Kidney epithelial cell (primary cell): ENCODE measurements around the gene EIF5A2. TPM values are rescaled to one million over a fixed set of nuclear protein-coding genes. Genes with fewer than 3 reads are reported as not detected.

ENCODE experiments used
- DNase-seq: peaks from one replicate; pipeline ENCODE4 v3.0.0-alpha.2; 2010; ENCODE audit warnings: low read depth
- H3K27me3 ChIP-seq: 2 replicates; pipeline ENCODE4 v1.6.0; 2011; ENCODE audit warnings: low read length; ENCODE audit not compliant: control insufficient read depth, insufficient read depth
- H3K36me3 ChIP-seq: 2 replicates; pipeline ENCODE4 v1.5.1; 2011; ENCODE audit warnings: low read length; ENCODE audit not compliant: control insufficient read depth, insufficient read depth
- H3K4me3 ChIP-seq: 2 replicates; pipeline ENCODE4 v1.5.1; 2011; ENCODE audit warnings: low read depth, mild to moderate bottlenecking, control low read depth, low read length
- total RNA-seq: library from RNA; depleted of rRNA; stranded (reverse); fragments of >200 nt; gene quantifications from 2 replicates; pipeline ENCODE4 v1.2.3, GENCODE V29; 2015
- TF ChIP-seq, protein P1 (sequence below): IDR thresholded peaks from 2 replicates; pipeline ENCODE4 v1.5.1; 2011; ENCODE audit warnings: mild to moderate bottlenecking, moderate library complexity, low read length, control low read depth, inconsistent platforms; ENCODE audit not compliant: insufficient read depth, poor library complexity, severe bottlenecking

EIF5A2 gene
- total RNA-seq, 1 donor from 2014 or later = 4.1 TPM

- H3K4me3 ChIP-seq = no peak overlapping the region
- no peaks in the 10 kb centered on the region for H3K36me3 ChIP-seq
- TF ChIP-seq, protein P1, sequence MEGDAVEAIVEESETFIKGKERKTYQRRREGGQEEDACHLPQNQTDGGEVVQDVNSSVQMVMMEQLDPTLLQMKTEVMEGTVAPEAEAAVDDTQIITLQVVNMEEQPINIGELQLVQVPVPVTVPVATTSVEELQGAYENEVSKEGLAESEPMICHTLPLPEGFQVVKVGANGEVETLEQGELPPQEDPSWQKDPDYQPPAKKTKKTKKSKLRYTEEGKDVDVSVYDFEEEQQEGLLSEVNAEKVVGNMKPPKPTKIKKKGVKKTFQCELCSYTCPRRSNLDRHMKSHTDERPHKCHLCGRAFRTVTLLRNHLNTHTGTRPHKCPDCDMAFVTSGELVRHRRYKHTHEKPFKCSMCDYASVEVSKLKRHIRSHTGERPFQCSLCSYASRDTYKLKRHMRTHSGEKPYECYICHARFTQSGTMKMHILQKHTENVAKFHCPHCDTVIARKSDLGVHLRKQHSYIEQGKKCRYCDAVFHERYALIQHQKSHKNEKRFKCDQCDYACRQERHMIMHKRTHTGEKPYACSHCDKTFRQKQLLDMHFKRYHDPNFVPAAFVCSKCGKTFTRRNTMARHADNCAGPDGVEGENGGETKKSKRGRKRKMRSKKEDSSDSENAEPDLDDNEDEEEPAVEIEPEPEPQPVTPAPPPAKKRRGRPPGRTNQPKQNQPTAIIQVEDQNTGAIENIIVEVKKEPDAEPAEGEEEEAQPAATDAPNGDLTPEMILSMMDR = peak; percentile 33
- no peaks in the 10 kb centered on the region for H3K27me3 ChIP-seq
- DNase-seq = no peak
Observed at GRCh38 chr3:170848292-170848917, 60.0 kb downstream of the EIF5A2 start.

DNA sequence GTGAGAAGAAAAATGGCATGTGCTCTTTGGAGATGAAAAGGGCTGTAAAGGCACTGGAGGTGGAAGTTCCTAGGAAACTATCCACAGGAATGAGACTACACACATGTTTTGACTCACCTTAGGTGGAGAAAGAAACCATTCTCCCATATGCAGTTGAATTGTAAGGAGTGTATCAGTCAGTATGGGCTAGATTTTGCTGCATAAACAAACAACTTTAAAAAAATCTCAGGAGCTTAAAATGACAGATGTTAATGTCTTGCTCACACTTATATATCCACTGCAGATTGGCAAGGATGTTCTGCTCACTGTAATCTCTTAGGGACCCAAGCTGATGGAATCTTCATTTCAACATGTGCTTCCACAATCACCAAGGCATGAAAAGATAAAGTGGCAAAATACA, 64.1 kb downstream of the EIF5A2 start:
- Histone ChIP-seq H3K27me3 (no peaks in the 10 kb centered on the region), H3K36me3 (no peaks in the 10 kb centered on the region)

GRCh38 chr3:170840291-170840859, 68.1 kb downstream of the EIF5A2 start:
- Histone ChIP-seq H3K4me3 (no peak overlapping the region), H3K27me3 (no peaks in the 10 kb centered on the region), H3K36me3 (no peaks in the 10 kb centered on the region)
- no peak for DNase-seq
- TF ChIP-seq, protein P1 = no peak

More for the DNA sequence above, 64.1 kb downstream of the EIF5A2 start:
- TF ChIP-seq, protein P1 = no peak
- no peak for DNase-seq
- no peak overlapping the region for H3K4me3 ChIP-seq

DNA sequence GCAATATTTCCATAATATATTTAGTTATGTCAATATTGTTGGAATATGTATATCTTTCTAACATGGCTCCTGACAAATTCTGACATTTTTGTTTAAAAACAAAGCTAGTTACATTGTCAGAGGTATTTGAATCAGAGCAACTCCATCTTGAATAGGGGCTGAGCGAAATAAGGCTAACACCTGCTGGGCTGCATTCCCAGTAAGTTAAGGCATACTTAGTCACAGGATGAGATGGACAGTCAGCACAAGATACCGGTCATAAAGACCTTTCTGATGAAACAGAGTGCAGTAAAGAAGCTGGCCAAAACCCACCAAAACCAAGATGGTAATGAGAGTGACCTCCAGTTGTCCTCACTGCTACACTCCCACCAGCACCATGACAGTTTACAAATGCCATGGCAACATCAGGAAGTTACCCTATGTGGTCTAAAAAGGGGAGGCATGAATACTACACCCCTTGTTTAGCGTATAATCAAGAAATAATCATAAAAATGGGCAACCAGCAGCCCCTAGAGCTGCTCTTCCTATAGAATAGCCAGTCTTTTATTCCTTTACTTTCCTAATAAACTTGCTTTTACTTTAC, 68.8 kb downstream of the EIF5A2 start:
- TF ChIP-seq, protein P1 = no peak

More for the DNA sequence above, 68.8 kb downstream of the EIF5A2 start:
- no peak for DNase-seq
- Histone ChIP-seq H3K36me3 (no peaks in the 10 kb centered on the region), H3K4me3 (no peak overlapping the region), H3K27me3 (no peaks in the 10 kb centered on the region)

Other genes starting within 250 kb of the EIF5A2 start
- gene RPL22L1, start 38.4 kb downstream of the EIF5A2 start, total RNA-seq = 323 and 350 TPM in 2 replicates
- not detected in 2 replicates for gene SLC2A2, start 118.1 kb upstream of the EIF5A2 start, total RNA-seq